ENCODE results near the gene BICD1. TPM values are rescaled to one million over a fixed set of nuclear protein-coding genes. Genes with fewer than 3 reads are reported as not detected.

Gene BICD1
- total and polyA plus RNA-seq, 2 of the 13 experiments (the other 11 are each of a cell fraction or from before 2014, with no cell fraction given): 4.5 to 5.2 TPM

DNA sequence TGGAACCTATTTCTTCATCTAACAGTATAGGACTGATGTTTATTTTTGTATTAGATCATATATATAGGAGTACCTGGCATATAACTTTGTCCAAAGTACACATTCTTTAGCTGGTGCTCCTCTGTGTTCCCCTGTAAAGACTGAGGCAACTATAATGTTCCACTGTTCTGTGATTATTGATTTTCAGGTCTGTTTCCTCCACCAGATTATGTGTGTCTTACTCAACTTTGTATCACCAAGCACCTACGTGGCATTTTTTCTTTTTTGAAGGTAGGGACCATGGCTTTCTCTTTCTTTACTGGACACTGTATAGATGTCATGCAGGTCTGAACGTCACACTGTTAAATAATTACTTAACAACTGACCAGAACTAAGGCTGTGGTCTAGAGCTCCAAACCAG, 29.3 kb downstream of the BICD1 start (continued):
- TF ChIP-seq, protein P1, sequence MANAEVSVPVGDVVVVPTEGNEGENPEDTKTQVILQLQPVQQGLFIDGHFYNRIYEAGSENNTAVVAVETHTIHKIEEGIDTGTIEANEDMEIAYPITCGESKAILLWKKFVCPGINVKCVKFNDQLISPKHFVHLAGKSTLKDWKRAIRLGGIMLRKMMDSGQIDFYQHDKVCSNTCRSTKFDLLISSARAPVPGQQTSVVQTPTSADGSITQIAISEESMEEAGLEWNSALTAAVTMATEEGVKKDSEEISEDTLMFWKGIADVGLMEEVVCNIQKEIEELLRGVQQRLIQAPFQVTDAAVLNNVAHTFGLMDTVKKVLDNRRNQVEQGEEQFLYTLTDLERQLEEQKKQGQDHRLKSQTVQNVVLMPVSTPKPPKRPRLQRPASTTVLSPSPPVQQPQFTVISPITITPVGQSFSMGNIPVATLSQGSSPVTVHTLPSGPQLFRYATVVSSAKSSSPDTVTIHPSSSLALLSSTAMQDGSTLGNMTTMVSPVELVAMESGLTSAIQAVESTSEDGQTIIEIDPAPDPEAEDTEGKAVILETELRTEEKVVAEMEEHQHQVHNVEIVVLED (CRISPR knock-in tag; IDR thresholded peaks at IDR 0.05; ENCODE audit: borderline replicate concordance): no peak
- TF ChIP-seq, protein P2, sequence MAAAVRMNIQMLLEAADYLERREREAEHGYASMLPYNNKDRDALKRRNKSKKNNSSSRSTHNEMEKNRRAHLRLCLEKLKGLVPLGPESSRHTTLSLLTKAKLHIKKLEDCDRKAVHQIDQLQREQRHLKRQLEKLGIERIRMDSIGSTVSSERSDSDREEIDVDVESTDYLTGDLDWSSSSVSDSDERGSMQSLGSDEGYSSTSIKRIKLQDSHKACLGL (CRISPR knock-in tag; IDR thresholded peaks at IDR 0.05): no peak
- TF ChIP-seq, protein P3, sequence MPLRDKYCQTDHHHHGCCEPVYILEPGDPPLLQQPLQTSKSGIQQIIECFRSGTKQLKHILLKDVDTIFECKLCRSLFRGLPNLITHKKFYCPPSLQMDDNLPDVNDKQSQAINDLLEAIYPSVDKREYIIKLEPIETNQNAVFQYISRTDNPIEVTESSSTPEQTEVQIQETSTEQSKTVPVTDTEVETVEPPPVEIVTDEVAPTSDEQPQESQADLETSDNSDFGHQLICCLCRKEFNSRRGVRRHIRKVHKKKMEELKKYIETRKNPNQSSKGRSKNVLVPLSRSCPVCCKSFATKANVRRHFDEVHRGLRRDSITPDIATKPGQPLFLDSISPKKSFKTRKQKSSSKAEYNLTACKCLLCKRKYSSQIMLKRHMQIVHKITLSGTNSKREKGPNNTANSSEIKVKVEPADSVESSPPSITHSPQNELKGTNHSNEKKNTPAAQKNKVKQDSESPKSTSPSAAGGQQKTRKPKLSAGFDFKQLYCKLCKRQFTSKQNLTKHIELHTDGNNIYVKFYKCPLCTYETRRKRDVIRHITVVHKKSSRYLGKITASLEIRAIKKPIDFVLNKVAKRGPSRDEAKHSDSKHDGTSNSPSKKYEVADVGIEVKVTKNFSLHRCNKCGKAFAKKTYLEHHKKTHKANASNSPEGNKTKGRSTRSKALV (CRISPR knock-in tag; IDR thresholded peaks at IDR 0.05): 0 out of 2 replicates have a peak, but pooled peaks have one; percentile 23
- TF ChIP-seq, protein P4, sequence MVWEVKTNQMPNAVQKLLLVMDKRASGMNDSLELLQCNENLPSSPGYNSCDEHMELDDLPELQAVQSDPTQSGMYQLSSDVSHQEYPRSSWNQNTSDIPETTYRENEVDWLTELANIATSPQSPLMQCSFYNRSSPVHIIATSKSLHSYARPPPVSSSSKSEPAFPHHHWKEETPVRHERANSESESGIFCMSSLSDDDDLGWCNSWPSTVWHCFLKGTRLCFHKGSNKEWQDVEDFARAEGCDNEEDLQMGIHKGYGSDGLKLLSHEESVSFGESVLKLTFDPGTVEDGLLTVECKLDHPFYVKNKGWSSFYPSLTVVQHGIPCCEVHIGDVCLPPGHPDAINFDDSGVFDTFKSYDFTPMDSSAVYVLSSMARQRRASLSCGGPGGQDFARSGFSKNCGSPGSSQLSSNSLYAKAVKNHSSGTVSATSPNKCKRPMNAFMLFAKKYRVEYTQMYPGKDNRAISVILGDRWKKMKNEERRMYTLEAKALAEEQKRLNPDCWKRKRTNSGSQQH (CRISPR knock-in tag; IDR thresholded peaks at IDR 0.05; ENCODE audit: low read depth): no peak
- TF ChIP-seq POLR2G (IDR thresholded peaks at IDR 0.05; ENCODE audit: low read depth, low read length) (no peak), ARNT (IDR thresholded peaks at IDR 0.05) (no peak), SMAD3 (CRISPR knock-in tag; IDR thresholded peaks at IDR 0.05) (no peak), ZNF432 (CRISPR knock-in tag; IDR thresholded peaks at IDR 0.05; ENCODE audit: borderline replicate concordance) (no peak), PPARG (CRISPR knock-in tag; conservative IDR thresholded peaks at IDR 0.05) (peak; percentile 30; the same call in 1 of the 2 replicates), ZNF678 (CRISPR knock-in tag; IDR thresholded peaks at IDR 0.05) (no peak), ZNF30 (CRISPR knock-in tag; IDR thresholded peaks at IDR 0.05) (no peak), PHF8 (CRISPR knock-in tag; IDR thresholded peaks at IDR 0.05) (no peak), ZSCAN29 (CRISPR knock-in tag; conservative IDR thresholded peaks at IDR 0.05) (no peak), ZNF768 (CRISPR knock-in tag; IDR thresholded peaks at IDR 0.05) (no peak)
- TF ChIP-seq, protein P5, sequence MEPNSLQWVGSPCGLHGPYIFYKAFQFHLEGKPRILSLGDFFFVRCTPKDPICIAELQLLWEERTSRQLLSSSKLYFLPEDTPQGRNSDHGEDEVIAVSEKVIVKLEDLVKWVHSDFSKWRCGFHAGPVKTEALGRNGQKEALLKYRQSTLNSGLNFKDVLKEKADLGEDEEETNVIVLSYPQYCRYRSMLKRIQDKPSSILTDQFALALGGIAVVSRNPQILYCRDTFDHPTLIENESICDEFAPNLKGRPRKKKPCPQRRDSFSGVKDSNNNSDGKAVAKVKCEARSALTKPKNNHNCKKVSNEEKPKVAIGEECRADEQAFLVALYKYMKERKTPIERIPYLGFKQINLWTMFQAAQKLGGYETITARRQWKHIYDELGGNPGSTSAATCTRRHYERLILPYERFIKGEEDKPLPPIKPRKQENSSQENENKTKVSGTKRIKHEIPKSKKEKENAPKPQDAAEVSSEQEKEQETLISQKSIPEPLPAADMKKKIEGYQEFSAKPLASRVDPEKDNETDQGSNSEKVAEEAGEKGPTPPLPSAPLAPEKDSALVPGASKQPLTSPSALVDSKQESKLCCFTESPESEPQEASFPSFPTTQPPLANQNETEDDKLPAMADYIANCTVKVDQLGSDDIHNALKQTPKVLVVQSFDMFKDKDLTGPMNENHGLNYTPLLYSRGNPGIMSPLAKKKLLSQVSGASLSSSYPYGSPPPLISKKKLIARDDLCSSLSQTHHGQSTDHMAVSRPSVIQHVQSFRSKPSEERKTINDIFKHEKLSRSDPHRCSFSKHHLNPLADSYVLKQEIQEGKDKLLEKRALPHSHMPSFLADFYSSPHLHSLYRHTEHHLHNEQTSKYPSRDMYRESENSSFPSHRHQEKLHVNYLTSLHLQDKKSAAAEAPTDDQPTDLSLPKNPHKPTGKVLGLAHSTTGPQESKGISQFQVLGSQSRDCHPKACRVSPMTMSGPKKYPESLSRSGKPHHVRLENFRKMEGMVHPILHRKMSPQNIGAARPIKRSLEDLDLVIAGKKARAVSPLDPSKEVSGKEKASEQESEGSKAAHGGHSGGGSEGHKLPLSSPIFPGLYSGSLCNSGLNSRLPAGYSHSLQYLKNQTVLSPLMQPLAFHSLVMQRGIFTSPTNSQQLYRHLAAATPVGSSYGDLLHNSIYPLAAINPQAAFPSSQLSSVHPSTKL (CRISPR knock-in tag; IDR thresholded peaks at IDR 0.05): peak; percentile 73; the same call in 1 of the 2 replicates
- TF ChIP-seq, protein P6, sequence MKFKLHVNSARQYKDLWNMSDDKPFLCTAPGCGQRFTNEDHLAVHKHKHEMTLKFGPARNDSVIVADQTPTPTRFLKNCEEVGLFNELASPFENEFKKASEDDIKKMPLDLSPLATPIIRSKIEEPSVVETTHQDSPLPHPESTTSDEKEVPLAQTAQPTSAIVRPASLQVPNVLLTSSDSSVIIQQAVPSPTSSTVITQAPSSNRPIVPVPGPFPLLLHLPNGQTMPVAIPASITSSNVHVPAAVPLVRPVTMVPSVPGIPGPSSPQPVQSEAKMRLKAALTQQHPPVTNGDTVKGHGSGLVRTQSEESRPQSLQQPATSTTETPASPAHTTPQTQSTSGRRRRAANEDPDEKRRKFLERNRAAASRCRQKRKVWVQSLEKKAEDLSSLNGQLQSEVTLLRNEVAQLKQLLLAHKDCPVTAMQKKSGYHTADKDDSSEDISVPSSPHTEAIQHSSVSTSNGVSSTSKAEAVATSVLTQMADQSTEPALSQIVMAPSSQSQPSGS (CRISPR knock-in tag; IDR thresholded peaks at IDR 0.05): no peak; the same call in 1 of the 2 replicates
- TF ChIP-seq, protein P7, sequence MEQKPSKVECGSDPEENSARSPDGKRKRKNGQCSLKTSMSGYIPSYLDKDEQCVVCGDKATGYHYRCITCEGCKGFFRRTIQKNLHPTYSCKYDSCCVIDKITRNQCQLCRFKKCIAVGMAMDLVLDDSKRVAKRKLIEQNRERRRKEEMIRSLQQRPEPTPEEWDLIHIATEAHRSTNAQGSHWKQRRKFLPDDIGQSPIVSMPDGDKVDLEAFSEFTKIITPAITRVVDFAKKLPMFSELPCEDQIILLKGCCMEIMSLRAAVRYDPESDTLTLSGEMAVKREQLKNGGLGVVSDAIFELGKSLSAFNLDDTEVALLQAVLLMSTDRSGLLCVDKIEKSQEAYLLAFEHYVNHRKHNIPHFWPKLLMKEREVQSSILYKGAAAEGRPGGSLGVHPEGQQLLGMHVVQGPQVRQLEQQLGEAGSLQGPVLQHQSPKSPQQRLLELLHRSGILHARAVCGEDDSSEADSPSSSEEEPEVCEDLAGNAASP (CRISPR knock-in tag; IDR thresholded peaks at IDR 0.05; ENCODE audit: borderline replicate concordance): no peak

Measured in HepG2 (cell line).